A172 (cell line): ENCODE data around the gene POTEI. TPM values are rescaled to one million over a fixed set of nuclear protein-coding genes. Genes with fewer than 3 reads are reported as not detected.
"Not testable (repeated sequence)": the region's sequence is repeated elsewhere in the genome, so short reads cannot be mapped to it uniquely, and the experiment has no call there.

Experiments
- DNase-seq: peaks from one replicate; pipeline ENCODE4 v3.0.0-alpha.2; 2015; ENCODE audit warnings: low spot score
- total RNA-seq: library from RNA; depleted of rRNA; stranded (reverse); fragments of >200 nt; shearing (Covaris generic); gene quantifications from 2 replicates; pipeline ENCODE4 v1.2.3, GENCODE V29; 2014; rRNA removed

Gene POTEI
- not detected in 2 replicates for total RNA-seq

GRCh38 chr2:130509228-130509627 is at the start of gene POTEI:
POTEI (minus strand) TSS chr2:130509328; CDS start chr2:130509235, 93 bp downstream.
- not testable (repeated sequence) for DNase-seq

- DNase-seq: not testable (repeated sequence)
These were observed 47.3 kb upstream of the POTEI start for GRCh38 chr2:130556441-130556840.

DNA sequence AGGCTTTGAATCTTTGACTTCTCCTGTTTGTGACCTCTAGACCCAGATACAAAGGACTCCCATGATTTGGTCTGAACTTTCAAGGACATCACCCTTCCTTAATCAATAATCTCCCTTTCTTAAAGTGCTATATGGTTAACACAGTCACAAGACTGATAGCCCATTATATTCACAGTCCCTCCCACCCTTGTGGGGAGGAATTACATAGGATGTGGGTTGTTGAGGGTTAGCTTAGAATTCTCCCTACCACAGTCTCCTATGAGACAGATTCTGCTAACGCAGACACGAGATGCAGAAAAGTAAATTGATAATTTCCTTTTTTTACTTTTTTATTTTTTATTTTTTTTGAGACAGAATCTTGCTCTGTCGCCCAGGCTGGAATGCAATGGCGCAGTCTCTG is 45.0 kb upstream of the POTEI start:
- DNase-seq: not testable (repeated sequence)

DNA sequence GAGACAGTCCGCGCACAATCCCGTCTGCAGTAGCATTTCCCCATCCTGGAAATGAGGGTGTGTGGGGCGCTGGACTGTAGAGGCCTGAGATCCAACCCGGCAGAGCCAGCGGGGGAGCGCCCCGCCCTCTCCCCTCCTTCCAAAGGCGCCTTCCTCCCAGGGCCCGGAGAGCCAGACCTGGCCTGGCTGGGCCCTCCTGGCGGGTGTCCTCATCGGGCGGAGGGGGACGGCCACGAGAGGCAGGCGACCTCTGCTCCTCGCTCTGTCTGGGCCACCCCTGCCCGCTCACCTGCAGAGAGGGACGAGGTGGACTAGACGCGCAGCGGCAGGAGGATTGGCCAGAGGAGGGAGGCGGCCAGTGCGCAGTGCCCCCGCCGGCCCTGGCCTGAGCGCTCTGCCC is 40.3 kb upstream of the POTEI start:
- not testable (repeated sequence) for DNase-seq

GRCh38 chr2:130548418-130548817 is 39.3 kb upstream of the POTEI start:
- DNase-seq: not testable (repeated sequence)

- not testable (repeated sequence) for DNase-seq
These were observed 35.9 kb upstream of the POTEI start for GRCh38 chr2:130544978-130545377.

DNA sequence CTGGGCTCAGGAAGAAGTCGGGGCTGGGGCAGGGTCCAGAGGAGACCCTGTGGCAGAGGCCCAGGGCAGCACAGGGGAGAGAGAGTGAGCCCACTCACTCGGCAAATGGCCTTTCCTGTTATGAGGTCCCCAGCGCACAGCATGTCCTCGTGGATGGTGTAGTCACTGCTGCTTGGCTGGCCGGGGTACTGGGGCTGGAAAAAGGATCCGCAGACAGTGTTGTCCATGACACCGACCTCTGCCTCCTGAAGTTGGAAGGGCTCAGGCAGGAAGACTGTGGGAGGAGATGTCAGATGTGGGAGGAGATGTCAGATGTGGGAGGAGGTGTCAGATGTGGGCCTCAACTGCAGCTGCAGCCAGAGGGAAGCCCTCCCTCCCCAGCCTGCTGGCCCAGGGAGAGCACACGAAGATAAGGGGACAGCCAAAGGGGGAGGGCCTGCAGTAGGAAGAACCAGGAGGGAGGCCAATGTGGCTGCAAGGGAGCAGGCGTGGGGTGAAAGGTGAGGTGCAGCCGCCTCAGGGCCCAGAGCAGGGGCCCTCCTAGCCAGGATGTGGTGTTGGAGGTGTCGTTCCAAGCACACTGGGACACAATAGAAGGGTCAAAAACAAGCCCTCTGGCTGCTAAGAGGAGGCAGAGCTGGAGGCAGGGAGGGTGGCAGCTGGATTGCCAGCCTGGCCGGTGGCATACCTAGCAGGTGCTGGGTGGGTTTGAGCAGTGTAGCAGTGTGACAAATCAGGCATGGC is 34.8 kb upstream of the POTEI start:
- not testable (repeated sequence) for DNase-seq

- DNase-seq: not testable (repeated sequence)
These were observed 33.7 kb upstream of the POTEI start for GRCh38 chr2:130542789-130543188.

DNA sequence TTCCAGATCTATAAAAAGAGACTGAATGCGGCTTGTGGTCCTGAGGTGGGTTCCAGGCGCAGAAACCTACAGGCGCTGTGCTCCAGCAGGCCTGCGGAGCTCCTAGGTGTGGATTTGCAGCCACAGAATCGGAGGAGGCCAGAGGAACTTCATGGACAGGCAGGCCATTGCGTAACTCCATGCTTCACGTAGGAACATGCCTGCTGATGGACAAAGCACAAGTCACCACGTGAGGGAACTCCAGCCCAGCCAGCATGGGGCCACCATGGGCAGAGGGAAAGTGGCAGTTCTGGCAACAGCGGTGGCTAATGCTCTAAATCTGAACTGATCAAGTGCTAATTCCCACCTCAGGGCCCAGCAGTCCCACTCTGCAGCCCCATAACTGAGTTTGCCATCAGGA is 29.1 kb upstream of the POTEI start:
- DNase-seq: not testable (repeated sequence)

DNA sequence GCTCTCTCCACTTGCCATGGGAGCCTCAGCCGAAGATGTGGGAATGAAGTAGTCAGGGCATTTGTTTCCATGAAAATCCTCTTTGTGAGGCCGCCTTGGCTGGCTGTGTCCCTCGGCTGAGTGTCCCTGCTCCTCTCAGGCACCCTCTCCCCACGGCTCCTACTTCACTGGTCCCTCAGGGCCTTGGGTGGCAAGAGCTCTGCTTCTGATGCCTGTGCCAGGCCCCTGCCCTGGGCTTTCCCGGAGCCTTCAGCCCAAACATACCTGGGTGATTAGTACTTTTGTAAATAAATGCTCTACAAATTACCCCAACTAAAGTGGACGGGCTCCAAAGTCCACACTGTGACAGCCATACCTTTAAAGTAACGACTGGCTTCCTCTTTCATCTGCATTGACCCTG is 27.5 kb upstream of the POTEI start:
- DNase-seq: not testable (repeated sequence)

DNA sequence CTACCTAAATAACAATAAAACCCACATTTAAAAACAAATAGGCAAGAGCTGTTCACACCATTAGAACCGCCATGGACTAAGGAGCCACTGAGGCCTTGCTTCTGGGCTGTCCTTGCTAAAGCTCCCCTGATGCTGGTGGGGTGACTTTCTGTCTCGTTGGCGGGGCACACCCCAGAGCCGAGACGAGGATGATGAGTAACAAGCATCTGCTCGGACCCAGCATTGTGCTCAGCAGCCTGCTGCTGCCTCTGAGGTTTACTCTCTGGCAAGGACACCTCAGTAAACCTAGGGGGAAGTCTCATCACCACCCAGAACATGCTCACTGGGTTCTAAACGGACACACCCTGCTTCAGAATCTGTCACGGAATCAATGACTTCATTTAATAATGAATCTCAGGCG is 22.5 kb upstream of the POTEI start:
- DNase-seq: not testable (repeated sequence)

DNA sequence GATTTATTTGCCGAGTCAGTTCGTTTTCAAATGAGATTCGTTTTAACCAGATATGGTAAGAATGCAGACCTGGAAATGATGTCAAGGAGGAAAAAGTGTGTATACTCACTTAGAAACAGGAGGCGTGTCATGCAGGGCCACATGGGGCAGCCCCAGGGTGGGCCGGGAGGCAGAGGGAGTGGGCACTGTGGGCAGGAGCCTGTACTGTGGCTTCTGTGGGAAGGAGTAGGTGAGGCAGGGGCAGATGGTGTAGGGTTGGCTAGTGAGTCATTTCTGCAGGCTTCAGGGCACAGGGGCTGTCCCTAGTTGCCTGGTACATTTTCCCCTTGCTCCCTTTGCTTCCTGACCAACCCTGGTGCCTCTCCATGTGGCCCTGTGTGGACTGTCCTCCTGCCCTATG is 22.1 kb upstream of the POTEI start:
- not testable (repeated sequence) for DNase-seq

GRCh38 chr2:130530212-130530611 is 21.1 kb upstream of the POTEI start:
- not testable (repeated sequence) for DNase-seq

GRCh38 chr2:130529545-130529944 is 20.4 kb upstream of the POTEI start:
- not testable (repeated sequence) for DNase-seq

DNA sequence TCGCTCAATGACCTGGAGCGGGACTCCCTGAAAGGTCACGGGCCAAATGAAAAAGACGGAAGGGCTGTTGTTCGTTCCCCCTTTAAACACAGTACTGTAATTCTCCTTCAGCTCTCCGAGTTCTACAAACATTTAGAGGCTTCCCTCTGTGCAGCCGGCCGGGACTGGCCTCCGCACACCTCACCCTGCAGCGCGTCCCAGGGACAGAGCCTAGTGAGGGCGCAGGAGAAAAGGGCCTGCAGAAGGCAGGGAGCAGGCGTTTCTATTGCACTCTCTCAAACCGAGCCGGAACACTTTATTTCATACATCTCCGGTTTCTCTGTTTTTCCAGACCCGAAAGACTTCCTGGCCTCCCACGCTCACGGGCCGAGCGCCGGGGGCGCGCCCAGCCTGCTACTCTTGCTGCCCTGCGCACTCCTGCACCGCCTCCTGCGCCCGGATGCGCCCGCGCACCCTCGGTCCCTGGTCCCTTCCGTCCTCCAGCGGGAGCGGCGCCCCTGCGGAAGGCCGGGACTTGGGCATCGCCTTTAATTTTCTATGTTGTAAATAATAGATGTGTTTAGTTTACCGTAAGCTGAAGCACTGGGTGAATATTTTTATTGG is 18.3 kb upstream of the POTEI start:
- not testable (repeated sequence) for DNase-seq

GRCh38 chr2:130522390-130522789 is 13.3 kb upstream of the POTEI start:
- not testable (repeated sequence) for DNase-seq

DNA sequence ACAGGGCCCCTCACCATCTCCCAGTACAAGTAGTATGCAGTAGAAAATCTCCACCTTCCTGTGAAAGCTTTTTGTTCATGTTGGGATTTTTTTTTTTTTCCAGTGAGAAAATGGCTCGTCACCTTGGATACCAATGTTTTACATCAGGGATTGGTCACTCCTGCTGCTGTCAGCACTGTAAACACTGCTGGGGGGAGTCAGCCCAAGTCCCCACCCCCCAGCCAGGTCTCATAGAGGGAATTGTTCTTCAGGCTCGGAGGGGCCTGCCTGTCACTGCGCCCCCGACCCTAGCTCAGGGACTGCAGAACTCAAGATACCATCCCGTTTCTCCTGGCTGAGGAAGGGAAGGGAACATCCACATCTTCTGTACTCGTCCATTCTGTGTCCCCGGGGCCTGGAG is 11.9 kb upstream of the POTEI start, which contains the start of gene CFC1B:
Gene CFC1B (plus strand): TSS at position 231 of the 400 bp plus-strand sequence. CDS start 263 bp downstream, outside the sequence.
- DNase-seq: not testable (repeated sequence)

DNA sequence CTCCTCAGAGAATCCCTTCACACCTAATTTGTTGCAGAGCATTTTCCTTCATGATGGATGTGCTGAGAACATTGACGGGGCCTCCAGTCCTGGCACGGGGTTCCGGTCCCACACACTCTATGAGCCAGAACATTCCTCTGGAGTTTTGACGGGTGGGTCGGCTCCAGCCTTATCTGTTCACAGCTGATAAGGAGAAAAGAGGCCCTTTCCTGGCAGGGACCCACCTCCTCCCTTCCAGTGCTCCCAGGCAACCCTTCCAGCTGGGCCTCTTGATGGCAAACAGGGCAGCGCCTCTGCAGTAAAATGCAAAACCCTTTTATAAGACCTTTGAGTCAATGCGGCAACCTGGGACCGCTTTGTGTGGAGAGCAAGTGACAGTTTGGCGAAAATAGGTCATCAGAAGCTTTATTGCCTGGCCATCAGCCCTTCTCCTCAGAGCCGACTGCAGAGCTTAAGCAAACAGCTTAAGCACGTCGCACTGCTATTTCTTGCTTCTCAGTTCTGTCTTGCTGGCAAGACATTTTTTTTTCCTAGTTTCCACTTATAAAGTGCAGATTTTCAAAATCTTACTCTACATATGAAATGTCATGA is 9.5 kb upstream of the POTEI start:
- not testable (repeated sequence) for DNase-seq

DNA sequence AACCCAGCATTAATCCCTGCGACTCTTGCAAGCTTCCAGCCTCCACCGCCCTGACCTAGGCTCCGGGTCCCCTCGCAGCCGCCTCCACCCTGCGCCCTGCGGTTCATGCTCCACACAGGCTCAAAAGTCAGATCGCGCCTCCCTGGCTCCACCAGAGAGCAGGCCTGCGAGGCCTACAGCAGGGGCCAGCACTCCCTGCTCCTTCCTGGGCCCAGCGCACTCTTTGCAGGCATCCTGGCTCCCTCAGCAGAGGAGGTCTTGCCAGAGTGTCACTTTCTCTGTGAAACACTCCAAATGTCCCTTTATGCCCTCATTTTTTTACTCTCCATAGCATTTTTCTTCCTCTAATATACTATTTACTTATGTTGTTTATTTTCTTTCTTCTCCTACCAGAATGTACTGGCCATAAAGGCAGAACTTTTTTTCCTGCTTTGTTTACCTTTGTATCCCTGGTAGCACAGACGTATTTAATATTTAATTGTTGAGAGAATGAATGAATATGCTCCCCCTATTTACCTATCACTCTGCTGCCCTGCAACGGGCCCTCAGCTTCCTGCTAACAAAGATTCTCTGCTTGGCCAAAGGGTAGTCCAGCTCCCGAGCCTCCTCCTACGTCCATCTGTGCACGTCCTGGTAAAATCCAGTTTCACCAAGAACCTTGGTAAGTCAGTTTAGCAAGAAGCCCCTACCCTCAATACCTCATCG is 2.8 kb upstream of the POTEI start:
- not testable (repeated sequence) for DNase-seq

DNA sequence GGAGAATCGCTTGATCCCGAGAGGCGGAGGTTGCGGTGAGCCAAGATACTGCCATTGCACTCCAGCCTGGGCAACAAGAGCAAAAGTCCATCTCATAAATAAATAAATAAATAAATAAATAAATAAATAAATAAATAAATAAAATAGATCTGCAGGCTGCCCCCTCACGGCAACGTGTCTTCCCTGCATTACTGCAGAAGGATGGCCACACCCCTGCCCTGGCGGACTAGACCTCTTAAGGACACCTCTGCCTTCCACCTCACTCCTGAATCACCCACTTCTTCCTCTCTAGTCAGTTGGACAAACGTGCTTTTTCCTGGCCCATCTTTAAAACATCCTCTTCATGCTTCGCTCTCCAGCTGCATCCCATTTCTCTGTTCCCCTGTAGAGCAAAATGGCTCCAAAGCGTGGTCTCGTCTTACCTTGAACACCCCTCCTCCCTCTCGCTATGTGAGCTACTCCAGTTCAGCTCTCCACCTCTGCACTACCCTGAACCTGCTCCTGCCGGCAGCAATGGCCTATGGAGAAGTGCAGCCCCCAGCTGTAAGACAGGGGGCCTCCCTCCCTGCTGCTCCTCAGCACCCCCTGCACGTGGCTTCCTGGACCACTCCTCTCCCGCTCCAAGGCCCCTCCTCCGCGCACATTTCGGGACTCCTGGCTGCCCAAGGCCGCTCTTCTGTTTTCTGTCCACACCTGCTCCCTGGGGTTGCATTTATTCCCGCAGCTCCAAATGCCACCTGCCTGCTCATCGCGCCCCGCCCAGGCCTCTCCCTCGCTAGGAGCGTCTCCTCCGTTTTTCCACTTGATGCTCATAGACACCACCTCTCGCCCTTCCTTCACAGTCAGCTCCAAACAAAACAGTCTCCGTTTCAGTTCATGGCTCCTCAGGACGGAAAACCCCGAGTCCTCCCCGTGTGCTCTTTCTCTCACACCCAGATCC is 1.9 kb upstream of the POTEI start:
- DNase-seq: not testable (repeated sequence)

DNA sequence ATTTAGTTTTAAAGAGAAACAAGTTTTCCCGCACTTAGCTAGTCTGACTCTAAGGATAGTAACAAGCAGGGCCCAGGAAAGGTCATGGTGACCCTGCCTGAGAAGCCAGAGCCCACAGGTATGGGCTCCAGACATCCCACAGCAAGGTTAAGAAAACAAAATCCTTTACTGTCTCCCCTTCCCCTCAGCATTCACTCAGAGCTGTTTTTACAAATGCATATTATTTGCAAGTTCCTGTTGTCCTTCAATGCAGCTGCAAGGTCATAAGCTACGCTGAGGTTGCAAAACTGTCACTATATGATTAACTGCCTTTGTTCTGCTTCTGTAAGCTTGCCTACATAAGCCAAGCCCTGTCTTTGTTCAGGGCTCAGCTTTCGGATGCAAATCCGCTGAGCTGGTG is 18.1 kb downstream of the POTEI start:
- DNase-seq: not testable (repeated sequence)
